Nucleus accumbens (tissue), 56 donors: Measurements from ENCODE around the gene CNOT10.
"Not testable (repeated sequence)": the region's sequence is repeated elsewhere in the genome, so short reads cannot be mapped to it uniquely, and the experiment has no call there.

Experiments
- DNase-seq, 56 donors: peaks; one replicate each; lab custom pipeline; 2025; lab: John Stamatoyannopoulos, UW

CNOT10 gene

DNA sequence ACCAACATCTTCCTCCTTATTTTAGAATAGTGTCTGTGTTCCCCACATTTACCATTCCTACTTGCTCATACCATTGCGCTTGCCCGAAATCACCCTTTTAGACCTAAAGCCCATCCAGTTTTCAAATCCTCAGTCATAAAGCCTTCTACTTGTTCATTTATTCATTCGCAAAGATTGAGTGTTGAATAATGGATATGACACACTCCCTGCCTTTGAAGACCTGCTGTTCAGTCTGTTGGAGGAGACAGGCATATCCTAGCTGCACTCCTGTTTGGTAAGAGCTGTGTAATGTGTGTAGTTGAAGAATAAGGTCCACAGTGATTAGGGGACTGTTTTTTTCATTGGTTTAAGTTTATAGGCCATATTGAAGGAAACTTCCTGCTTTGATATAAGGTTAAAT is 1.7 kb downstream of the CNOT10 start:
- DNase-seq = no peak

DNA sequence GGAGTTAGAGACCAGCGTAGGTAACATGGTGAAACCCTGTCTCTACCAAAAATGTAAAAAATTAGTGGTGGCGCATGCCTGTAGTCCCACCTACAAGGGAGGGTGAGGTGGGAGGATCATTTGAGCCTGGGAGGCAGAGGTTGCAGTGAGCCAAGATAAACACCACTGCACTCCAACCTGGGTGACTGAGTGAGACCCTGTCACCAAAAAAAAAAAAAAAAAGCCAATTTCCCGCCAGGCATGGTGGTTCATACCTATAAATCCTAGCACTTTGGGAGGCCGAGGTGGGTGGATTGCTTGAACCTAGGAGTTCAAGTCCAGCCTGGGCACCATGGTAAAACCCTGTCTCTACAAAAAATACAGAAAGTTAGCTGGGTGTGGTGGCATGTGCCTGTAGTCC is 6.9 kb downstream of the CNOT10 start:
- no peak for DNase-seq

GRCh38 chr3:32696523-32696922 is 11.5 kb downstream of the CNOT10 start:
- no peak for DNase-seq

DNA sequence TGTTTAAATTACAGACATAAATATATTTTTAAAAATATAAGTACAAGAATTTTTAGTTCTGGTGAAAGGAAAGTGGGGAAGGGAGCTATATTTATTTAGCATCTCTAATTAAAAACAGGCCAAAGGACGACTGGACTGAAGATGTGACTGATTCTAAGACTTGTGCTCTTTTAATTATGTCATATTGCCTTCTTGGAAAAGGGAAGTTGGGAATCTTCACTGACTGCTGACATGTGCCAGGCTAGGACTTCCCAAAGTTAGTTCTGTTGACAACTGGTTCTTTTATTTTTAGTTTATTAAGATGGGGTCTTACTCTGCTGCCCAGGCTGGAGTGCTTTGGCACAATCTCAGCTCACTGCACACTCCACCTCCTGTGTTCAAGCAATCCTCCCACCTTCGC is 13.5 kb downstream of the CNOT10 start:
- no peak for DNase-seq

- no peak for DNase-seq
These were observed 14.4 kb downstream of the CNOT10 start for GRCh38 chr3:32699429-32699828.

DNA sequence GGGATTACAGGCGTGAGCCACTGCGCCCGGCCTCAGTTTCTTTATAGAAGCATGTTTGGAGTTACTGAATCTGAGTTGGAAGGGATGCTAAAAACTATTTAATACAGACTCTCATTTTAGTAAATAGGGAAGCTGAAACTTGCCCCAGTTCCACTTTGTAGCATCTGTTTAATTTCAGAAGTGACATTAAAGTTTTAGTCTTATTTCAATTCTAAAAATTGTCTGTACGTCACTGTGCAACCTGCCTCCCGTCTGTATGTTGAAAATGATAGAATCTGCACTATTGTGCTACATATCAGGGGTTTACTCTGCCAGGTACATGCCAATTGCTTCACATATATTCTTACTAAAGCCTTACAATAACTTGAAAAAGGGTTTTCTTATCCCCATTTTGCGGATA is 15.3 kb downstream of the CNOT10 start:
- no peak for DNase-seq

- DNase-seq = no peak
These were observed 18.5 kb downstream of the CNOT10 start for GRCh38 chr3:32703491-32703972.

DNA sequence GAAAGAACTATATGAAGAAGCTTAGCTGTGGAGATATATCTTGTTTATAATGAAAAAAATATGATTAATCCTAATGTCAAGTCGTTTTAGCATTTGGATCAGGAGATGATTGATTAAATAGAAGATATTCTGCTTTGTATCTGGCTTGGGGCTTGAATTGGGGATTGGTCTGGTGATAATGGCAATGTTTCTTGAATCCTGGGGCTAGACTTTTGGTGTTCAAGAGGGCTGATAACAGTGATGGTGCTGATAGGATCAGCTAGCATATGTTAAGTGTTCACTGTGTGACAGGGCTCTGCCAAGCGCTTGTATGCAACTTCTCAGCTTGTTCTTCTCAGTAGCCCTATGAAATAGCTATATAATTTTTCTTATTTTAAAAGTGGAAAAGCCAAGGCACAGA is 20.2 kb downstream of the CNOT10 start:
- DNase-seq = no peak

GRCh38 chr3:32706348-32707025 is 21.5 kb downstream of the CNOT10 start:
- DNase-seq = no peak

DNA sequence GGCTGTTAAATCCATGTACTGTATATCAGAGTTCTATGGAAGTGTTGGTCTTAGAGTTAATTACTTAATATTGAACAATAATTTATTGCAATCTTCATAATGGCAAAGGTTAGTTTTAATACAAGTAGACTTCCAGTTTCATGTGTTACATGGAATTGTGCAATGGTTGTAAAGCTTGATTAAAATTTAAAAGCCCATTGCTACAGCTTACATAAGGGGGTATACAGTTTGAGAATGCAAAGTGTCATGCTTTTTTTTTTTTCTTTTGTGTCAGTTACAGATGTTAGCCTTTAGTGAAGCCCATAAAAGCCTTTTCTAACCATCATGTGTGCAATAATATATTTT is 22.0 kb downstream of the CNOT10 start:
- DNase-seq = no peak

- DNase-seq = no peak
These were observed 23.8 kb downstream of the CNOT10 start for GRCh38 chr3:32708672-32709283.

DNA sequence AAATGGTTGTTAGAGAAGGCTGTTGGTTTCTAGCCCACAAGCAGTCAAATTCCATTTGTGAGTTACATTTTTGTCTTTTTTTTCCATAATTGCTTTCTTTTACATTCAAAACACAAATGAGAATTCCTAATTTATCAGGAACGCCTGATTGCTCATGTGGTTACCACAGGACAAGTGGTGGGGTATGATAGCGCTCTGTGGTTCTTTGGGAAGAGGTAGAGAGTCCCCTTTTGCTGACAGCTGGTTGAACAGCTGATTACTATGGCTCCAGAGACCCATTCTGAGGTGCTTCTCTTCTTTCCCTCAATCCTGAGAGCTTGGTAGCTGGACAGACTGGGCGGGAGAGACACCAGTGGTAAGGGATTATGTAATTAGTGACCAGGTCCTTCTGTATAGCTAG is 24.4 kb downstream of the CNOT10 start:
- DNase-seq = no peak

GRCh38 chr3:32712506-32713055 is 27.6 kb downstream of the CNOT10 start:
- DNase-seq = no peak

DNA sequence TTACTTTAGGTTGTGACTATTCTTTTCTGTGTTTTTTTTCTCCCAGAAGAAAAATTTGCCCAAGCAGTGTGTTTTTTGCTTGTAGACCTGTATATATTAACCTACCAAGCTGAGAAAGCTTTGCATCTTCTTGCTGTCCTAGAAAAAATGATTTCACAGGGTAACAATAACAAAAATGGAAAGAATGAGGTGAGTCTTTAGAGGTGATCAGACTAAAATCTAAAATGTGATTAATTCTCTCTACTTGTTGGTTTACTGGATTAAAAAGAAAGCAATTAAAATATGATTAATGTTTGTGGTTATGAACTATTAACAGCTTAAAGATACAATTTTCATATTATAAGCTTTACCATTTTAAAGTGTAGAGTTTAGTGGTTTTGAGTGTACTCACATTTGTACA is 28.2 kb downstream of the CNOT10 start:
- DNase-seq = no peak

DNA sequence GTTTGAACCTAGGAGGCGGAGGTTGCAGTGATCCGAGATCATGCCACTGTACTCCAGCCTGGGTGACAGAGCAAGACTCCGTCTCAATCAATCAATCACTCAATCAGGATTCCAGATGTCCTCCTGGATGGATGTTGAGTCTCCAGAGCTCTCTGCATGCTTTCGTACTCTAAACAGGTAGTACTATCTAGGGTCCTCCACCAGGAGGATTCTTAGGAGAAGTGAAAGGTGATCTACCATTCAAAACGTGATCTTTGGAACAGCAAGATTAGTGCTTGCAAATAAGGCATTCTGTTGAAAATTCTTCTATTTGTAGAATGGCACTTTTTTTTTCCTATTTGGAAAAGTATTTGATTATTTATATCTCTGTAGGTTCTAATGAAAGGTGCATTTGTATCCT is 34.3 kb downstream of the CNOT10 start:
- no peak for DNase-seq

GRCh38 chr3:32719931-32720330 is 34.9 kb downstream of the CNOT10 start:
- DNase-seq = no peak

- no peak for DNase-seq
These were observed 40.7 kb downstream of the CNOT10 start for GRCh38 chr3:32725721-32726120.

GRCh38 chr3:32733631-32734229 is 48.7 kb downstream of the CNOT10 start:
- DNase-seq = no peak

GRCh38 chr3:32734756-32735155 is 49.8 kb downstream of the CNOT10 start:
- no peak for DNase-seq

GRCh38 chr3:32743470-32743869 is 58.5 kb downstream of the CNOT10 start:
- DNase-seq = not testable (repeated sequence)

- no peak for DNase-seq
These were observed 58.9 kb downstream of the CNOT10 start for GRCh38 chr3:32743934-32744333.

DNA sequence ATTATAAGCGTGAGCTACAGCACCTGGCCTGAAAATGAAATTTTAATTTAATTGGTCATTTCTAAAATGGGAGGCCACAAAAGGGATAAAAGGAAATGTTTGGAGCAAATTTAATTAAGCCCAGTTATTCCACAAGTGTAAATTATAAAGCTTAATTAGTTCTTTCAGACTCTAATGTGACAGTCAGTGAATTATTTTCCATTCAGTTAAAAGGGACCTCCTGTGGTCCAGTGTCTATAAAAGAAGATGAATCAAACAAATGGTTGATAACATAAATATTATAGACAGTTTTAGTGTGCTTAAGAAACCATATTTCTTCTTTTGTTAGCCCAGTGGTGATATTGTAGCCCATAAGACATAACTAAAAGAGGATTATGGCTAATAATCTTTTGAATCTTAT is 66.4 kb downstream of the CNOT10 start:
- no peak for DNase-seq
